HG03159 (cell line): ENCODE results near the gene PRKN.
"Not testable (repeated sequence)": the region's sequence is repeated elsewhere in the genome, so short reads cannot be mapped to it uniquely, and the experiment has no call there.

ENCODE experiments used
- ATAC-seq: cut with Tn5 transposase; IDR thresholded peaks from one replicate; pipeline ENCODE4 v1.9.1; 2021; ENCODE audit warnings: mild to moderate bottlenecking, moderate library complexity; ENCODE audit not compliant: unreplicated experiment

The PRKN gene

GRCh38 chr6:162471842-162472241 is 255.7 kb downstream of the PRKN start:
- no peak for ATAC-seq

GRCh38 chr6:162468326-162468725 is 259.2 kb downstream of the PRKN start:
- no peak for ATAC-seq

- ATAC-seq = no peak
Observed at GRCh38 chr6:162467679-162468078, 259.9 kb downstream of the PRKN start.

DNA sequence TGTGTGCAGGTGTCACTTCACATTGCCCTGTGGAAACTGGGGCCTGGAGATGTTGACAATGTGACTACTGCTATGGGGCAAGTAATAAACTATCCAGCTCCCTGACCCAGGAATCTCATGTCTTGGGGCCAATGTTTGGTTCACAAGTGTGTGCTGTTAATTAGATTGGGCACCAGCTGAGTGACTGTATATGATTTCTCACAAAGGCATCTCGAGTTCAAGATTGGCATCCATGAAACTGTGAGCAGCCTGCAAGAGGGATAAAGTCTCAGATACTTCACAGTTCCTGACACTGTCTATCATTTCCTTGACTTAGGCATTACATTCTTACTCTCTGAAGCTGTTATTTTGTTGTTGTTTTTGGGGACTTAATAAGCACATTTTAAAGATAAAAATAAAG is 264.0 kb downstream of the PRKN start:
- no peak for ATAC-seq

DNA sequence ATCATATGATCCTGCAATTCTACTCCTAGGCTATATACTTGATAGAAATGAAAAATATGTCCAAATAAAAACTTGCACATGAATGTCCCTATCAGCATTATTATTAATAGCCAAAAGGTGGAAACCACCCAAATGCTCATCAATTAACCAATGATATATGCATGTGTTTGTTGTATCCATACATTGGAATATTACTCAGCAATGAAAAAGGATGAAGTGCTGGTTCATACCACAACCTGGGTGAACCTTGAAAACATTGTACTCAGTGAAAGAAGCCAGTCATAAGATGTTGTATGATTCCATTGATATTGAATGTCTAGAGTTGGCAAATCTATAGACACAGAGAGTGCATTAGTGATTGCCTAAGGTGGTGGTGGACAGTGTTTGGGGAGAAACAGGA is 267.6 kb downstream of the PRKN start:
- ATAC-seq = no peak

- ATAC-seq = no peak
Observed at GRCh38 chr6:162450358-162450757, 277.2 kb downstream of the PRKN start.

DNA sequence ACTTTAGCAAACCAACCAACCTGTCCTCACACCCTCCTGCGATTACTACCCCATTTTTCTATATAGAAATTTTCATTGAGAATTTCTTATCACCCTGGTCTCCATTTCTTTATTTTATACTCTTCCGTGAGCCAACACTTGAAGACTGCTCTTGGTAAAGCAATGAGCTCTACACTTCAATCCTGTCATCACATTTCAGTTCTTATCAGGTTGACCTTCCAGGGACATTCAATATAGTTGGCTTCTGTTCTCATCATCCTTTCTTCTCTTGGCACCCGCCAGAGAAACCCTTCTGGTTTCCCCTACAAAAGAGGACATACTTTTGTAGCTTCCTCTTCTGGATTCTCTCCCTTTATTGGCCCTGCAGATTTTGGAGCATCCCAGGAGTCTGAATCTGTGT is 279.3 kb downstream of the PRKN start:
- no peak for ATAC-seq

GRCh38 chr6:162443101-162443500 is 284.5 kb downstream of the PRKN start:
- no peak for ATAC-seq

- ATAC-seq = no peak
Observed at GRCh38 chr6:162442687-162443086, 284.9 kb downstream of the PRKN start.

- no peak for ATAC-seq
Observed at GRCh38 chr6:162441991-162442390, 285.6 kb downstream of the PRKN start.

- ATAC-seq = no peak
Observed at GRCh38 chr6:162438980-162439379, 288.6 kb downstream of the PRKN start.

GRCh38 chr6:162435071-162435470 is 292.5 kb downstream of the PRKN start:
- no peak for ATAC-seq

- no peak for ATAC-seq
Observed at GRCh38 chr6:162421004-162421403, 306.6 kb downstream of the PRKN start.

DNA sequence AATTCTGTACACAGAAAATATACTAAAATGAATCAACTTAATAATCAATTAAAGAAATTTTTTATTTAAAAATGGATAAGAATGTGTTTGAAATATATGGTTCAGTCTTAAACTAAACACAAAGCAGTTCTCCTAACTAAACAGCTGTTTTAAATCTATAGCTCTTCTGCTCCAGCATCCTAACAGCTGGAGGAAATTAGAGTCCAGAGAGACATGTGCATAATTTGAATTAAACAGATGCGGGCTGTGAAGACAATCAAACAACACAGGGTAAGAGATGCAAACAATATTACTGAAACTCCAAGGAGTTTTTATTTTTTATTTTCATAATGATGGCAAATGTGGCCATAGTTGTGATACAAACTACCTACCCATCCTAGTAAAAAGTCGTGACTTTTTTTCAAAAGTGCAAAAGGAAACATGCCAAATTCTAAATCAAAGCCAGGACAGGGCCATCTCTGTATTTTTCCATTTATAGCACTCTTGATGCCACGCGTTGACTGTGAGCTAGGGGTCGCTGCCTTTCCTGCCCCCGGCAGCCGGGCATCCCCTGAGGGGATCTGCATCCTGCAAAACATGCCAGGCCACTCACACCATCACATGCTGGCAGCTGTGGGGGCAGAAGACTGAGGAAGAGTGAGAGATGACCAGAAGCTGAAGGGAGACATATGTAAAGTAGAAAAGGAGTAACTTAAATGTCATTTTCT is 310.6 kb downstream of the PRKN start:
- ATAC-seq = no peak

DNA sequence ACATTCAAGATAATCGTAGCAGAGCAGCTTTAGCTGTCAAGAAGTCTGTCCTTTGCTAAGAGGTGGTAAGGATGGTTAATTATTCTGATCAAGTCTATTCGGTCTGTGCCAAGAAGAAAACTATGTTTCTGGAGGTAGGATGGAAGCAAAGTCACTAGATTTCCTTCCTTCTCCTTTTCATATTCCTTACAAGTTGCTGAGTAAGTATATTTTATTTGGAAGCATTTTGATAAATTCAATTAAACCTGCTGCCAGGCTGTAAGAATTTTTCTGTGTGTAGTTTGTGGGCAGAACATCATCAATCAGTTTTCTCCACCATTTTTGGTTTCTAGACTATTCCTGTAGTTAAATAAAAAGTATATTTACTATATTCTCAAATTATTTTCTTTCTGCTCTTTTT is 311.3 kb downstream of the PRKN start:
- ATAC-seq = no peak

DNA sequence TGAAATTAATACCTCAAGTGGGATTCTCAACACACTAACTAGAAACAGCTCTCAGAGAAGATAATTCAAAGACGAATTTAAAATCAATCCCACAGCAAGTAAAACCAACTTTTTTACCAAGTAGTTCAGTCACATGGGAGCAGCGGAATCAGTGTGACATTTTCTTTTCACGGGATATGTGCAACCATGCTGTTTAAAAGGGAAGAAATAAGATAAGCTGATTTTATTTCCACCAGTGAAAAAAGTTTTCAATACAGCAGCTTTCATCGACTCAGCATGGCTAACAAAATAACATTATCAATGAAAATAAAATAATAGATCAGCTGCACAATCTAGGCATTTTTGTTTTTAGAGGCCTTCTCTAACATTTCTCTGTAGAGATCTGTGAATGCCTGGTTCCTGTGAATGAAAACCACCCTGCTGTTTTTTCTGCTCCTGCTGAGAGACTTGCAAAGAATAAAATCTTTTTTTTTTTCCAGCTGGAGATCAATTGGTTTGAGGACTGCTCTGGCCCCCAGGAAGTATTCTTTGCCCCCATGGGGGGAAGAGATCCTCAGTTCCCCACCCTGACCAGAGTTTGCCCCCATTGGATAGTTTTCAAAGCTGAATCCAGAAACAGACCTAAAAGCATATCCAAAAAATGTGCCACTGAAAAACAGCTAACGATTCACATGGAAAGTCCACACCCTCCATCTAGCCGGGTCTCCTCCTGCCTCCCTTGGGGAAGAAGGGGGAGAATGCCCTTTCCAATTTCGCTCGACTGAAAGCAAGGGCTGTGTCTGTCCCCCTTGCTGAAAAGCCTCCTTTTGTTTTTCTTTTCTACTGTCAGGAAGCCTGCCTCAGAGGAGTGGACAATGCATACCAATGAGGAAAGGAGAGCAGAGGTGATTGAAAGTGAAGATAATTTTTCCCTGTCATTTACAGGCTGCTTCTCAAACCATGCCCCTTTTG is 317.6 kb downstream of the PRKN start:
- no peak for ATAC-seq

DNA sequence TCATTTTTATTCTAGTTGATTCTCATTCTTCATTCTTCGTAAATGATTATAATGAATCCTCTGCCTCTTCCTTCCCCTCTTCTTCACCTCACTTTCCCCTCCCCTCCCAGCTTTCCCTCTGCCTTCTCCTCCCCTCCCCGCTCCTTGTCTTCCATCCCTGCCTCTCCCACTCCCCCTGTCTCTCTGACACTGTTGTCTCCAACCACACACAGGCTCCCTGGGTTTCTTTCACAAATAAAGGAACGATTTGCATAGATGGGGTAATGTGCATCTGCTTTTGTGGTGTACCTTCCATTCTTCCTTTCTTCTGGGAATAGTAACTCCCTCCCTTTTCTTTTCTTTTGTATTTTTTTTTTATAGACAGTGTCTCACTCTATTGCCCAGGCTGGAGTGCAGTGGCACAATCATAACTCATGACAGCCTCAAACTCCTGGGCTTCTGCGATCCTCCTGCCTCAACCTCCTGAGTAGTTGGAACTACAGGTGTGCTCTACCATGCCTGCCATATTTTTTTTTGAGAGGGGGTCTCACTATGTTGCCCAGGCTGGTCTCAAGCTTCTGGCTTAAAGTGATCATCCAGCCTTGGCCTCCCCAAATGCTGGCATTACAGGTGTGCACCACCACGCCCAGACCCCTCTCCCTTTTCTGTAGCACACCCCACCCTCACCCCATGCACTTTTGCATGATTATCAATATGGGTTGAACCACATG is 318.6 kb downstream of the PRKN start:
- no peak for ATAC-seq

DNA sequence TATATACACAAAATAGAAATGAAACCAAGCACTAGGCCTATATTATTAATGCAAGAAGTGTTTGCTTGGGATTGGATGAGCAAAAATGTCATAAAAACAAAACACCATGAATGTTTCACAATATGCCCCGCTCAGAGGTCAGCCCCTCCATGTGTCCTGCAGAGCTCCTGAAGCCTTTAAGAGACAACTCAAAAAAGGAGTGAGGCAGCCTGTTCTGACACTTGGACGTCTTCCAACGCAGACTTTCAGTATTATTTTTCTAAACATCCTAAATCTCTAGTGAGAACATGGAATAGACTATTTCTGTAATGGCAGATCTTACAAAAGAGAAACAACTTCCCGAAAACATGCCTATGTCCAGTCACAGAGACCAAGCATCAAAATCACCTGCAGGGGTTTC is 322.6 kb downstream of the PRKN start:
- no peak for ATAC-seq

- ATAC-seq = no peak
Observed at GRCh38 chr6:162403031-162403430, 324.5 kb downstream of the PRKN start.

- no peak for ATAC-seq
Observed at GRCh38 chr6:162395181-162395580, 332.4 kb downstream of the PRKN start.

DNA sequence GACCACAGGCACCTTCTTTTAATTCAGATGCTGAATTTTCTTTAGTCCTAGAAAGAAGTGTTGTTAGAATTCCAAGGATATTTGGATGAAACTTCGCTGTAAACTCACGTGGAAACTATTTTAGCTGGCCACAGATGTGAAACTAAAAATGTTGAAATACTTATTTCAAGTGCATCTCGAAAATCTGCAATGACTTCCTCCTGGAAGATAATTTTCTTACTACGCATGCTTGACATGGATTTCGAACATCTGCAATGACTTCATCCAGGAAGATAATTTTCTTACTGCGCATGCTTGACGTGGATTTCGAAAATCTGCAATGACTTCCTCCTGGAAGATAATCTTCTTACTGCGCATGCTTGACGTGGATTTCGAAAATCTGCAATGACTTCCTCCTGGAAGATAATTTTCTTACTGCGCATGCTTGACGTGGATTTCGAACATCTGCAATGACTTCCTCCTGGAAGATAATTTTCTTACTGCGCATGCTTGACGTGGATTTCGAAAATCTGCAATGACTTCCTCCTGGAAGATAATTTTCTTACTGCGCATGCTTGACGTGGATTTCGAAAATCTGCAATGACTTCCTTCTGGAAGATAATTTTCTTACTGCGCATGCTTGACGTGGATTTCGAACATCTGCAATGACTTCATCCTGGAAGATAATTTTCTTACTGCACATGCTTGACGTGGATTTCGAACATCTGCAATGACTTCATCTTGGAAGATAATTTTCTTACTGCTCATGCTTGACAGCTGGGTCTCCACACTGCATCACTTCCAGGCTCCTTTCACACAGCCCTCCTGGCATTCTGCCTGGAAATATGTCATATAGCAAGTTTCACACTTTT is 336.4 kb downstream of the PRKN start:
- not testable (repeated sequence) for ATAC-seq
